HG03066 (cell line): ENCODE measurements around the gene SLC25A42.

Experiments
- ATAC-seq: cut with Tn5 transposase; IDR thresholded peaks from one replicate; pipeline ENCODE4 v1.9.1; 2021; ENCODE audit warnings: low read depth; ENCODE audit not compliant: unreplicated experiment

SLC25A42 gene

GRCh38 chr19:19050731-19051130, 13.1 kb upstream of the SLC25A42 start:
- no peak for ATAC-seq

- ATAC-seq = no peak
Observed at GRCh38 chr19:19051478-19052213, 12.1 kb upstream of the SLC25A42 start.

GRCh38 chr19:19052921-19053320, 10.9 kb upstream of the SLC25A42 start:
- ATAC-seq = no peak

- ATAC-seq = no peak
Observed at GRCh38 chr19:19053508-19054314, 10.1 kb upstream of the SLC25A42 start.

- ATAC-seq = no peak
Observed at GRCh38 chr19:19054315-19054938, 9.4 kb upstream of the SLC25A42 start.

GRCh38 chr19:19054939-19055440, 8.8 kb upstream of the SLC25A42 start:
- no peak for ATAC-seq

GRCh38 chr19:19055701-19056100, 8.1 kb upstream of the SLC25A42 start:
- ATAC-seq = no peak

- no peak for ATAC-seq
Observed at GRCh38 chr19:19056636-19057275, 7.0 kb upstream of the SLC25A42 start.

GRCh38 chr19:19057317-19057716, 6.5 kb upstream of the SLC25A42 start:
- ATAC-seq = no peak

- ATAC-seq = no peak
Observed at GRCh38 chr19:19057720-19058119, 6.1 kb upstream of the SLC25A42 start.

- no peak for ATAC-seq
Observed at GRCh38 chr19:19059018-19059836, 4.6 kb upstream of the SLC25A42 start.

GRCh38 chr19:19059837-19060611, 3.8 kb upstream of the SLC25A42 start:
- ATAC-seq = no peak

- ATAC-seq = no peak
Observed at GRCh38 chr19:19061506-19061905, 2.3 kb upstream of the SLC25A42 start.

GRCh38 chr19:19062454-19063182, 1.2 kb upstream of the SLC25A42 start:
- no peak for ATAC-seq

GRCh38 chr19:19064098-19064722, 416 bp downstream of the SLC25A42 start:
- ATAC-seq = peak; percentile 1

- ATAC-seq = no peak
Observed at GRCh38 chr19:19064811-19065745, 1.3 kb downstream of the SLC25A42 start.
